Measurements from ENCODE around the gene SZRD1. TPM values are rescaled to one million over a fixed set of nuclear protein-coding genes. Genes with fewer than 3 reads are reported as not detected.

The SZRD1 gene
- total and polyA plus RNA-seq, 2 of the 8 experiments (the other 6 are each of a cell fraction or from before 2014, with no cell fraction given), result 97.8 to 108 TPM

GRCh38 chr1:16367258-16367967 is 371 bp downstream of the SZRD1 start:
- no peak overlapping the region for H3K23ac ChIP-seq (ENCODE audit: insufficient read length)
- peak overlapping the region; percentile 65 to 83 for H3K4me2 ChIP-seq (ENCODE audit: insufficient read depth in 1 of 2, low read depth in 2 of 2, low read length in 2 of 2)
- peak overlapping the region; percentile 65 to 83 (median 77) for H3K9ac ChIP-seq (replicated peaks in 1 of 4; ENCODE audit: extremely low read depth in 1 of 4, low read depth in 3 of 4, low read length in 3 of 4)
- peak in 1 of 2 experiments; percentile 84 for DNase-seq (ENCODE audit: low read depth in 1 of 2, low spot score in 2 of 2)
- peak overlapping the region; percentile 73 for H4K8ac ChIP-seq (ENCODE audit: extremely low read depth, insufficient read depth, low read length)
- peak overlapping the region; percentile 72 to 91 (median 80) for H3K4me3 ChIP-seq (ENCODE audit: extremely low read depth in 1 of 4, insufficient read depth in 2 of 4, low read depth in 3 of 4, low read length in 4 of 4)
- WGBS, 2 experiments (ENCODE audit: extremely low coverage in 1 of 2, insufficient coverage in 1 of 2, insufficient read length in 1 of 2, insufficient replicate concordance in 2 of 2, low coverage in 1 of 2, low lambda C conversion rate in 2 of 2, missing lambda C conversion rate in 1 of 2), result 2% methylated on average over 40 of the region's 47 CpGs; no CpG with 5 or more reads in 1 of the 2 experiments
- no peak overlapping the region for H3K4ac ChIP-seq (replicated peaks; ENCODE audit: insufficient read length, low read depth, low read length)
- H3K27me3 ChIP-seq (replicated peaks in 1 of 4; ENCODE audit: control insufficient read depth in 3 of 4, extremely low read depth in 1 of 4, insufficient read depth in 3 of 4, low read length in 3 of 4), result no peaks in the 10 kb centered on the region
- H4K20me1 ChIP-seq (replicated peaks in 1 of 2; ENCODE audit: control insufficient read depth in 1 of 2, insufficient read depth in 2 of 2, low read length in 2 of 2), result peaks cover 7 to 12% of the 10 kb centered on the region in 2 experiments
- peaks cover 0 to 3% (median 1%) of the 10 kb centered on the region in 4 experiments; a peak in 2 of 7 replicates for H3K4me1 ChIP-seq (replicated peaks in 1 of 4; ENCODE audit: control insufficient read depth in 3 of 4, insufficient read depth in 4 of 4, low read length in 3 of 4)
- no peak overlapping the region for H2BK20ac ChIP-seq (ENCODE audit: low read length)
- no peak for FAIRE-seq
- ChIA-PET CTCF (ENCODE audit: partially characterized antibody) (interaction anchor here (0.8 to 1.7 kb wide), 3 partner anchors 14 to 57 kb away, joined by 3 to 5 read pairs (median 4); no protein-coding TSS in a partner anchor), POLR2A (ENCODE audit: partially characterized antibody) (interaction anchor here (0.6 to 4.7 kb wide), 14 partner anchors 9 to 199 kb away, joined by 3 to 32 read pairs (median 4); partner anchors contain the start of gene FBXO42)
- peak overlapping the region; percentile 88 for H3K27ac ChIP-seq (ENCODE audit: low read depth, low read length)
- H2BK12ac ChIP-seq (ENCODE audit: low read depth, low read length), result no peak overlapping the region
- H2BK5ac ChIP-seq (ENCODE audit: low read depth, low read length), result peak overlapping the region; percentile 96
- H4K5ac ChIP-seq (ENCODE audit: insufficient read length, low read depth, low read length), result peak overlapping the region; percentile 93
- H3K36me3 ChIP-seq (ENCODE audit: control insufficient read depth in 2 of 4, insufficient read depth in 4 of 4, low read length in 3 of 4), result peaks cover 0 to under 1% (median 0%) of the 10 kb centered on the region in 4 experiments; a peak in 1 of 8 replicates
- no peak overlapping the region for H2AFZ ChIP-seq (ENCODE audit: low read length)
- peaks cover 20 to 47% of the 10 kb centered on the region in 2 experiments for H3K79me2 ChIP-seq (ENCODE audit: control insufficient read depth in 1 of 2, insufficient read depth in 2 of 2, low read length in 2 of 2)
- H4K91ac ChIP-seq (replicated peaks; ENCODE audit: insufficient read length, low read length), result peak overlapping the region; percentile 91
- H3K23me2 ChIP-seq (ENCODE audit: low read depth, low read length), result peaks cover 5% of the 10 kb centered on the region; the same call in 1 of the 2 replicates
- peak overlapping the region; percentile 92 for H3K56ac ChIP-seq (replicated peaks; ENCODE audit: insufficient read length, low read depth, low read length)
- H2BK15ac ChIP-seq (ENCODE audit: low read length), result no peak overlapping the region
- no peak overlapping the region for H3K14ac ChIP-seq (ENCODE audit: insufficient read length)
- H3K18ac ChIP-seq (ENCODE audit: extremely low read depth, low read length), result peak overlapping the region; percentile 96
- no peaks in the 10 kb centered on the region for H3K9me3 ChIP-seq (ENCODE audit: insufficient read depth in 2 of 2, low read depth in 1 of 2, low read length in 1 of 2)
- H2BK120ac ChIP-seq (replicated peaks; ENCODE audit: low read depth, low read length), result no peak overlapping the region
- no peak overlapping the region for H2AK5ac ChIP-seq (ENCODE audit: low read depth, low read length)
- no peaks in the 10 kb centered on the region for H3K79me1 ChIP-seq (ENCODE audit: low read depth, low read length)
- no peak; the same call in 1 of the 2 replicates for TF ChIP-seq TBP (IDR thresholded peaks at IDR 0.05; ENCODE audit: low read depth, low read length)
- no peak for TF ChIP-seq KDM1A (IDR thresholded peaks at IDR 0.05; ENCODE audit: borderline replicate concordance, low read length)
- peak; percentile 76 for TF ChIP-seq ASH2L (IDR thresholded peaks at IDR 0.05; ENCODE audit: low read length)
- no peak; the same call in 1 of the 2 replicates for TF ChIP-seq BACH1 (IDR thresholded peaks at IDR 0.05; ENCODE audit: low read length)
- TF ChIP-seq CTBP2 (IDR thresholded peaks at IDR 0.05; ENCODE audit: borderline replicate concordance, insufficient read depth, insufficient read length, low read length), result no peak
- no peak for TF ChIP-seq RFX5 (IDR thresholded peaks at IDR 0.05; ENCODE audit: borderline replicate concordance, low read depth, low read length)
- TF ChIP-seq TCF12 (IDR thresholded peaks at IDR 0.05; ENCODE audit: low read depth, low read length), result no peak
- no peak for TF ChIP-seq EP300 (IDR thresholded peaks at IDR 0.05; ENCODE audit: borderline replicate concordance in 1 of 2, low read depth in 2 of 2, low read length in 2 of 2)
- peak; percentile 54; the same call in 1 of the 2 replicates for TF ChIP-seq KDM5A (IDR thresholded peaks at IDR 0.05; ENCODE audit: low read length)
- no peak for TF ChIP-seq RNF2 (IDR thresholded peaks at IDR 0.05; ENCODE audit: borderline replicate concordance, low read depth, low read length, missing control alignments, poor library complexity, severe bottlenecking)
- TF ChIP-seq POLR2AphosphoS5 (IDR thresholded peaks at IDR 0.05; ENCODE audit: low read depth, low read length), result peak; percentile 82

Data from H1 (cell line).